Endothelial cell (in vitro differentiated cells): ENCODE measurements around the gene TMSB4X. TPM values are rescaled to one million over a fixed set of nuclear protein-coding genes. Genes with fewer than 3 reads are reported as not detected.
A peak's percentile ranks its signal among the peaks of the same experiment; 100 is the strongest.
"Not testable (repeated sequence)": the region's sequence is repeated elsewhere in the genome, so short reads cannot be mapped to it uniquely, and the experiment has no call there.

Source experiments
- DNase-seq: peaks from one replicate; pipeline ENCODE4 v3.0.0; 2021; ENCODE audit warnings: low spot score
- H3K27ac Mint-ChIP-seq: one replicate; pipeline ENCODE4 v1.8.0; 2021; ENCODE audit warnings: mixed read lengths, inconsistent platforms; ENCODE audit not compliant: unreplicated experiment
- H3K27me3 Mint-ChIP-seq: one replicate; pipeline ENCODE4 v1.8.0; 2021; ENCODE audit warnings: mild to moderate bottlenecking, moderate library complexity, mixed read lengths, inconsistent platforms; ENCODE audit not compliant: unreplicated experiment
- H3K36me3 Mint-ChIP-seq: one replicate; pipeline ENCODE4 v1.8.0; 2021; ENCODE audit warnings: mild to moderate bottlenecking, low read depth, mixed read lengths, inconsistent platforms; ENCODE audit not compliant: unreplicated experiment
- H3K4me1 Mint-ChIP-seq: one replicate; pipeline ENCODE4 v1.8.0; 2021; ENCODE audit warnings: mild to moderate bottlenecking, mixed read lengths, inconsistent platforms; ENCODE audit not compliant: unreplicated experiment
- H3K4me3 Mint-ChIP-seq: one replicate; pipeline ENCODE4 v1.8.0; 2021; ENCODE audit warnings: mild to moderate bottlenecking, mixed read lengths, inconsistent platforms; ENCODE audit not compliant: unreplicated experiment
- H3K9me3 Mint-ChIP-seq: one replicate; pipeline ENCODE4 v1.8.0; 2021; ENCODE audit warnings: mixed read lengths, inconsistent platforms; ENCODE audit not compliant: unreplicated experiment
- CTCF ChIP-seq: fragments of 200-600 bp; sonication (generic); IDR thresholded peaks from one replicate; pipeline ENCODE4 v1.5.0; 2021; ENCODE audit warnings: antibody characterized with exemption; ENCODE audit not compliant: unreplicated experiment
- total RNA-seq: library from RNA; stranded (reverse); fragmentation: NEBNext Ultra II Directional; extraction: Animal tissue kit (Norgen Biotek cat#: 25700); gene quantifications from one replicate; pipeline ENCODE4 v1.2.1, GENCODE V29; 2021; ENCODE audit not compliant: unreplicated experiment

TMSB4X gene
- total RNA-seq, 1 donor from 2014 or later = 3,201 TPM

- no peak for DNase-seq
- Mint-ChIP-seq H3K9me3 (no peaks in the 10 kb centered on the region), H3K4me3 (peak overlapping the region; percentile 96), H3K27ac (peak overlapping the region; percentile 96), H3K27me3 (peaks cover 3% of the 10 kb centered on the region), H3K36me3 (peaks cover 17% of the 10 kb centered on the region), H3K4me1 (peaks cover 29% of the 10 kb centered on the region)
- no peak for TF ChIP-seq CTCF
These were observed 1.2 kb downstream of the TMSB4X start for GRCh38 chrX:12975991-12976558.

GRCh38 chrX:12976819-12977732 lies 2.2 kb downstream of the TMSB4X start:
- H3K27me3 Mint-ChIP-seq = not testable (repeated sequence)
- peaks cover 22% of the 10 kb centered on the region for H3K4me1 Mint-ChIP-seq

GRCh38 chrX:12977761-12978204 lies 2.9 kb downstream of the TMSB4X start:
- Mint-ChIP-seq H3K27me3 (peaks cover 3% of the 10 kb centered on the region), H3K4me3 (peak overlapping the region; percentile 96), H3K27ac (peak overlapping the region; percentile 58), H3K9me3 (no peaks in the 10 kb centered on the region), H3K36me3 (peaks cover 17% of the 10 kb centered on the region), H3K4me1 (peaks cover 20% of the 10 kb centered on the region)
- no peak for TF ChIP-seq CTCF
- DNase-seq = no peak

More at GRCh38 chrX:12976819-12977732, 2.2 kb downstream of the TMSB4X start:
- DNase-seq, H3K9me3 Mint-ChIP-seq: not testable (repeated sequence)
- H3K36me3 Mint-ChIP-seq = peaks cover 17% of the 10 kb centered on the region
- peak overlapping the region; percentile 80 for H3K27ac Mint-ChIP-seq
- peak overlapping the region; percentile 96 for H3K4me3 Mint-ChIP-seq

- Mint-ChIP-seq H3K9me3 (no peaks in the 10 kb centered on the region), H3K27me3 (peaks cover 3% of the 10 kb centered on the region), H3K4me3 (no peak overlapping the region)
These were observed 3.5 kb downstream of the TMSB4X start for GRCh38 chrX:12978205-12979025.

More at GRCh38 chrX:12978205-12979025, 3.5 kb downstream of the TMSB4X start:
- no peak for TF ChIP-seq CTCF
- peak overlapping the region; percentile 52 for H3K27ac Mint-ChIP-seq
- no peak for DNase-seq
- H3K4me1 Mint-ChIP-seq = peaks cover 20% of the 10 kb centered on the region
- peaks cover 17% of the 10 kb centered on the region for H3K36me3 Mint-ChIP-seq
